ENCODE measurements around the gene UBE2D3.
"Not testable (repeated sequence)": the region's sequence is repeated elsewhere in the genome, so short reads cannot be mapped to it uniquely, and the experiment has no call there.

The UBE2D3 gene

GRCh38 chr4:102827674-102828496, 534 bp upstream of the UBE2D3 start:
- DNase-seq (ENCODE audit: insufficient read length) (peak; percentile 56), FAIRE-seq (peak; percentile 98)
- TF ChIP-seq POLR2AphosphoS5 (IDR thresholded peaks at IDR 0.05; ENCODE audit: low read depth, low read length): peak; percentile 91
- TF ChIP-seq TAF1 (IDR thresholded peaks at IDR 0.05; ENCODE audit: borderline replicate concordance, low read depth, low read length): no peak; the same call in 1 of the 2 replicates
- peak; percentile 74 for TF ChIP-seq POLR2A (IDR thresholded peaks at IDR 0.05; ENCODE audit: low read depth, low read length)

GRCh38 chr4:102826105-102826889, 1.1 kb downstream of the UBE2D3 start:
- TF ChIP-seq POLR2A (IDR thresholded peaks at IDR 0.05; ENCODE audit: low read depth, low read length): peak; percentile 3; the same call in 1 of the 2 replicates
- TF ChIP-seq POLR2AphosphoS5 (IDR thresholded peaks at IDR 0.05; ENCODE audit: low read depth, low read length): no peak
- no peak for TF ChIP-seq TAF1 (IDR thresholded peaks at IDR 0.05; ENCODE audit: borderline replicate concordance, low read depth, low read length)
- DNase-seq (ENCODE audit: insufficient read length) (no peak), FAIRE-seq (peak; percentile 33)

GRCh38 chr4:102825261-102826091, 1.9 kb downstream of the UBE2D3 start:
- FAIRE-seq (peak; percentile 83), DNase-seq (ENCODE audit: insufficient read length) (no peak)
- TF ChIP-seq TAF1 (IDR thresholded peaks at IDR 0.05; ENCODE audit: borderline replicate concordance, low read depth, low read length) (no peak), POLR2AphosphoS5 (IDR thresholded peaks at IDR 0.05; ENCODE audit: low read depth, low read length) (no peak; the same call in 1 of the 2 replicates), POLR2A (IDR thresholded peaks at IDR 0.05; ENCODE audit: low read depth, low read length) (peak; percentile 37; the same call in 1 of the 2 replicates)

DNA sequence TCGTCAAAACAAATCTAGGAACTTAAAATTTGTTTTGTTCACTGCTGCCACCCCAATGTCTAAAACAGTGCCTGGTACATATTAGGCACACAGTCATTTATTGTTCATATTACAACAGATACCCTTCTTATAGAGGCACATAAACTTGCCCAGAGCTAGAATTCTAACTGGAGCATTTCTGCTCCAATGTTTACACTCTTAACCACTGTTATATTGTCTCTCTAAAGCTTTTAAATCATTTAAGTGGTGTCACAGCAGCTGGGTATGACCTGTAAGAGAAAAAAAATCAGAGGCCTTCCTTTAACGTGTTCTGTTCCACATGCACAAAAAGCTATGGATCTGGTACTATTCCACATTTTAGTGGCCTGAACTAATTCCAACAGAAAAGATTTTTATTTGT, 3.0 kb downstream of the UBE2D3 start:
- DNase-seq (ENCODE audit: insufficient read length): no peak
- TF ChIP-seq POLR2AphosphoS5 (IDR thresholded peaks at IDR 0.05; ENCODE audit: low read depth, low read length): no peak
- TF ChIP-seq TAF1 (IDR thresholded peaks at IDR 0.05; ENCODE audit: borderline replicate concordance, low read depth, low read length): no peak
- no peak for TF ChIP-seq POLR2A (IDR thresholded peaks at IDR 0.05; ENCODE audit: low read depth, low read length)
- no peak for FAIRE-seq

GRCh38 chr4:102823897-102824296, 3.5 kb downstream of the UBE2D3 start:
- TF ChIP-seq POLR2AphosphoS5 (IDR thresholded peaks at IDR 0.05; ENCODE audit: low read depth, low read length) (no peak), TAF1 (IDR thresholded peaks at IDR 0.05; ENCODE audit: borderline replicate concordance, low read depth, low read length) (no peak), POLR2A (IDR thresholded peaks at IDR 0.05; ENCODE audit: low read depth, low read length) (no peak)
- FAIRE-seq: no peak

DNA sequence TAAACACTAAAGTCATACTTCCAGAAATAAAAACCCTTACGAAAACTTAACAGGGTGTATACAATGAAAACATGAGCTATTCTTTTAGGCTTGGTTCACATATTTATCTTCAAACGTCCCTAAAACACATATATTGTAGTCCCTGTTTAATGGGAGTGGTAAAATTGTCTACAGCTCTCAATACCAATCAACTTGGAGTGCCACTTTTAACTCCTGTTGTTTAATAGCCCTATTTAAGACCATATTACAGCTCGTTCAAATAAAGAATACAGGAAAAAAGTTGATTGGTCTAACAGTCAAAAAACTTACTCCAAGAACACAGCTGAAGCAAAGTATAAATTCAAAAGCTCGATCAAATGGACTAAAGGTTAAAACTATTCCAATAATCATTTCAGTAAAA, 3.9 kb downstream of the UBE2D3 start:
- no peak for FAIRE-seq
- no peak for DNase-seq (ENCODE audit: insufficient read length)
- no peak for TF ChIP-seq POLR2AphosphoS5 (IDR thresholded peaks at IDR 0.05; ENCODE audit: low read depth, low read length)
- TF ChIP-seq POLR2A (IDR thresholded peaks at IDR 0.05; ENCODE audit: low read depth, low read length): no peak
- no peak for TF ChIP-seq TAF1 (IDR thresholded peaks at IDR 0.05; ENCODE audit: borderline replicate concordance, low read depth, low read length)

More at GRCh38 chr4:102823897-102824296, 3.5 kb downstream of the UBE2D3 start:
- no peak for DNase-seq (ENCODE audit: insufficient read length)

DNA sequence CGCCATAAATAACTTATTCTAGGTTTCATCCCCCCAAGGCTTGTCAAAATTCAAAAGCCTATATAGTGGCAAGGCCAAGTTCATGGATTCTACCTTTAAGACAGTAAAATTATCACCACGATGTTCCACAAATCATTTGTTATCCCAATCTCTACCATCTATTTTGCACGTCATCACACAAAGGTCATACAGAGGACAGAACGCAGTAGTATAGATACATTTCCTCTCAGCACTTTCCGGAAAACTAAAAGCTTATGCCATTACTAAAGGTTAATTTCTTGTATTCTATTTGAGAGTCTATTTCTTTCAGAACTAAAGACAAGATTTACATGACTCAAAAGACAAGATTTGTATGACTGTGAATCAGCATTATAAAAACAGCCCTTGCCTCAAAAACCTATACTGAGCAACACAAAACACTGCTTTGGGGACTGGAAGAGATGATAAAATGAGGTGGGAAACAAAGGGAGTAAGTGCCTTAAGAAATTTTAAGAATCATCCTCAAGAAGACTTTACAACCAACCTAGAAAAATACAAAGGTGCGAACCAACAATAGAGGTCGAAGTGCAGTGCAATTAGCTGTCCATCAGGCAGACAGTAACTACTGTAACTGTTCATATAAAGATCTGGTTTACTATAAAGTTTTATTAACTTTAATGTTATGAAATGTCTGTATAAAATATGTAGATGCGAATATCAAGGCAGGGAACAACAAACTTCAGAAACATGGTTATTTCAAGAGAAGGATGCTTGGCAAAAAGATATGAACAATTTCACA, 7.6 kb downstream of the UBE2D3 start:
- DNase-seq (ENCODE audit: insufficient read length) (no peak), FAIRE-seq (no peak)
- TF ChIP-seq POLR2A (IDR thresholded peaks at IDR 0.05; ENCODE audit: low read depth, low read length) (no peak), POLR2AphosphoS5 (IDR thresholded peaks at IDR 0.05; ENCODE audit: low read depth, low read length) (no peak), TAF1 (IDR thresholded peaks at IDR 0.05; ENCODE audit: borderline replicate concordance, low read depth, low read length) (no peak)

DNA sequence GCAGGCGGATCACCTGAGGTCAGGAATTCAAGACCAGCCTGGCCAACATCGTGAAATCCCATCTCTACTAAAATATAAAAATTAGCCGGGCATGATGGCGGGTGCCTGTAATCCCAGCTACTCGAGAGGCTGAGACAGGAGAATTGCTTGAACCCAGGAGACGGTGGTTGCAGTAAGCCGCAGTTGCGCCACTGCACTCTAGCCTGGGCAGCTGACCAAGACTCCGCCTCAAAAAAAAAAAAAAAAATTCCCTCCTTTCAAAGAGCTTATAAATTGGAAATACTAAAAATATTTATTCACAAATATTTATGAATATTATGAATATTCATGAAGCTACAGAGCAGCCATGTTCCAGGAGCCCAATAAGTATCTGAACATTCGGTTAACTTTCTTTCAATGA, 8.3 kb downstream of the UBE2D3 start:
- DNase-seq (ENCODE audit: insufficient read length): not testable (repeated sequence)

DNA sequence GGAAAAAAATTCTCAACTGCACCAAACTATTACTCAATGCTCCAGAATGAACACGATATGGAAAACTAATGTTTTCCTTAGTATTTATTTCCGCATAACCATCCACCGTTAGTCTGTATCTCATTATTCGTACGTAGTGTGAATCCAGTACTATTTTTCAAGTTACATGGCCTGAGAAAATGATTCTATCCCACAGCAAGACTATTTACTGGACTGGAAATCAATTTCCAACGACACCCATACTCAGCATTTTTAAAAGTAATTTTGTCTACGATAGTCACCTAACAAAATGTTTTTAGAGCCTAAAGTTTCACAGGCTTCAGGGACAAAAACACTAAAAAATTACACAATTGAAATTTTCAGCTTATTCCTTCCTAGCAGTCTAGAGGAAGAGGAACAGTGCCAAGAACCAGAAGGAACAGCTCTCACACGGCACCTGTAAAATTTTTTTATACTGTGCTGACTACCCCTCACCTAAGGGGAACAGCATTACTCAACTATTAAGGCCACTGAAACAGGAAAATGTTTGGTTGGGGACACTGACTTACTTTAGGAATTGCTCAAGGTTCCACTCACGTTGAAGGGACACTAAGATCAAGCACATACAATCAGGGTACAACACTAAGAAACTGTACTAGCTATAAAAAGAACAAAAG, 9.6 kb downstream of the UBE2D3 start:
- DNase-seq (ENCODE audit: insufficient read length) (no peak), FAIRE-seq (no peak)
- 0 out of 2 replicates have a peak, but pooled peaks have one; percentile 20 for TF ChIP-seq POLR2AphosphoS5 (IDR thresholded peaks at IDR 0.05; ENCODE audit: low read depth, low read length)
- TF ChIP-seq POLR2A (IDR thresholded peaks at IDR 0.05; ENCODE audit: low read depth, low read length): no peak

More for the DNA sequence above, 8.3 kb downstream of the UBE2D3 start:
- not testable (repeated sequence) for FAIRE-seq

DNA sequence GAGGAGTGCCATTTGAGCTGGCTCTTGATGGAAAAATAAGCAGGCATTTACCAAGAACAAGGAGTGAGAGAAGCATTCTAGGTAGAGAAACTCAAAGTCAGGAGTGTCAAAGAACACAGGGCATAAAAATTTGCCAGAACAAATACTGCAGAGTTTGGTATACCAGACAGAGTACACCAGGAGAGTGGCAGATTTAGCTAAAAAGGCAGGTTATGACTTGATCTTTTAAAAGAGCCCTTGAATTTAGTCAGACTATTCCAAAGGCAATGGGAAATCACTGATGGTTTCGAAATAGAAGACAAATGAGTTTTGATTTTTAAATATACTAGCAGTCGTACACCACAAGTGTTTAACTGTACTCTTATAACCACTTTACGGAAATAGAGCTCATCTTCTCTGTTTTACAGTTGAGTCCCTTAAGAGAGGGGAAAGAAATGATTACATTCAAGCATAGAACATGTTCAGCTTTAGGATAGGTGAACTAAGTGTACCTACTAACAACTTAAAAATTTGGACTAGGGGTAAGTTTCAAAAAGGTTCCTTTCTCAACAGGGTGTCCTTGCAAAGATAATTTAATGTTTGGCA, 10.2 kb downstream of the UBE2D3 start:
- DNase-seq (ENCODE audit: insufficient read length): no peak
- TF ChIP-seq TAF1 (IDR thresholded peaks at IDR 0.05; ENCODE audit: borderline replicate concordance, low read depth, low read length): no peak
- TF ChIP-seq POLR2AphosphoS5 (IDR thresholded peaks at IDR 0.05; ENCODE audit: low read depth, low read length): no peak
- no peak for TF ChIP-seq POLR2A (IDR thresholded peaks at IDR 0.05; ENCODE audit: low read depth, low read length)
- FAIRE-seq: peak; percentile 40
